Spinal cord (tissue), 10 donors: ENCODE data around the gene GDF10. TPM values are rescaled to one million over a fixed set of nuclear protein-coding genes. Genes with fewer than 3 reads are reported as not detected.

Experiments
- DNase-seq, 6 donors: peaks; one replicate each; pipeline versions ENCODE4 v3.0.0 to v3.0.0-alpha.2; 2013 to 2015; ENCODE audit warnings: low spot score in 6 of 6, low read depth in 4 of 6
- H3K27ac ChIP-seq: one replicate; pipeline ENCODE4 v1.5.1; 2013; ENCODE audit warnings: low read depth, low read length, control low read depth
- H3K27me3 ChIP-seq: one replicate; pipeline ENCODE4 v1.6.1; 2013; ENCODE audit warnings: low read length; ENCODE audit not compliant: control insufficient read depth, insufficient read depth
- H3K36me3 ChIP-seq: one replicate; pipeline ENCODE4 v1.6.1; 2013; ENCODE audit warnings: low read length; ENCODE audit not compliant: control insufficient read depth, insufficient read depth
- H3K4me1 ChIP-seq: one replicate; pipeline ENCODE4 v1.6.1; 2013; ENCODE audit warnings: low read length; ENCODE audit not compliant: control insufficient read depth, insufficient read depth
- H3K4me3 ChIP-seq: one replicate; pipeline ENCODE4 v1.5.1; 2013; ENCODE audit warnings: low read depth, low read length, control low read depth
- H3K9me3 ChIP-seq: one replicate; pipeline ENCODE4 v1.6.1; 2013; ENCODE audit warnings: low read length; ENCODE audit not compliant: control insufficient read depth, insufficient read depth
- WGBS: methylation state at CpG from one replicate; pipeline ENCODE4 v1.1.5; 2013; ENCODE audit warnings: missing lambda C conversion rate; ENCODE audit not compliant: insufficient coverage; 5-methylcytosine and 5-hydroxymethylcytosine counted together
- polyA plus RNA-seq, 2 donors: library from polyadenylated mRNA; unstranded; fragments of 120-200 nt; gene quantifications; one replicate each; pipeline ENCODE4 v1.2.1, GENCODE V29; 2013; ENCODE audit not compliant: insufficient read length in 2 of 2
- total RNA-seq, 2 donors: library from RNA; depleted of rRNA in 1 of 2; stranded (reverse); fragments of 120-200 nt in 1 of 2; fragments of >200 nt in 1 of 2; gene quantifications; one replicate each; pipeline versions ENCODE4 v1.2.3 to v1.2.4, GENCODE V29; 2013 to 2014
- donor health status: healthy.

GDF10 gene
- total and polyA plus RNA-seq, 4 donors: 6.4 to 11.2 (median 7.0) TPM

DNA sequence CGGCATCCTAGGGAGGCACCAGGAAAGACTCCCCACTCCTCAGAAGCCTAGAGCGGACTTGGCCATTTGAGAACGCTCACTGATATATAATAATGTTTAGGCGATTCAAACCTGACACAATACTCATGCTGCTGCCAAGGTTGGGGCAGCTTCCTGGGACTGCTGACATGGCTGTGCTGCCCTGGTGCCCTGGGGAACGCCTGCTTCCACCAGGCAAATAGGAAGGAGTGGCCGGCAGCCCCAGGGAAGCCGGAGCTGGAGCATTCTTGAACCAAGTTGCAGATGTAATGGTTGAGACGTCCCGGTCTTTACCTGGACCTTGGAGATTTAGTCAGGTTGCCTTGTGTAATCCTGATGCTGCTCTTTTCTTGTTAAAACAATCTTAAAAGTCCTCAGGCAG, 8.8 kb downstream of the GDF10 start:
- WGBS: 62% methylated on average over 2 of the region's 9 CpGs

DNA sequence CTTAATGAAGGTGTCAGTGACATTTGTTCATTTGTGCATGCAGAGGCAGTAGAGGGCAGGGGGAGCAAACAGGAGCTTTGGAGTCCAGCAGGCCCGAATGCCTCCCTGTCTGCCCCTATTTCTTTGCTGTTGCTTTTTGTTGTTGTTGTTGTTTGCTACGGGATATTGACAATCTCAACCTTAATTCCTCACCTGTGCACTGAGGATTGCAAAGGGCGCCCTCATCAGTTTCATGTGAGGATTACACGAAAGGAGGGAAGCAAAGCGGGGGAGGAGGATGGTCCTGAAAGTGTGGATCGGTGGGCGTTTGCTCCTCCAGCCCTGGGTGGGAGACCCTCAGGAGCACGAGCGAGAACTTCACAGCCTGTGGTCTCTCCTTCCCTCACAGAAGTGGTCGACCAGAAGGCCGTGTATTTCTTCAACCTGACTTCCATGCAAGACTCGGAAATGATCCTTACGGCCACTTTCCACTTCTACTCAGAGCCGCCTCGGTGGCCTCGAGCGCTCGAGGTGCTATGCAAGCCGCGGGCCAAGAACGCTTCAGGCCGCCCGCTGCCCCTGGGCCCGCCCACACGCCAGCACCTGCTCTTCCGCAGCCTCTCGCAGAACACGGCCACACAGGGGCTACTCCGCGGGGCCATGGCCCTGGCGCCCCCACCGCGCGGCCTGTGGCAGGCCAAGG, 9.6 kb downstream of the GDF10 start:
- no peaks in the 10 kb centered on the region for H3K9me3 ChIP-seq
- no peaks in the 10 kb centered on the region for H3K27me3 ChIP-seq
- DNase-seq: no peak
- H3K36me3 ChIP-seq: peaks cover 15% of the 10 kb centered on the region
- no peak overlapping the region for H3K27ac ChIP-seq
- H3K4me1 ChIP-seq: peaks cover 20% of the 10 kb centered on the region
- H3K4me3 ChIP-seq: no peak overlapping the region
- WGBS: 94% methylated on average over 31 of the region's 34 CpGs

More for the DNA sequence above, 8.8 kb downstream of the GDF10 start:
- no peak overlapping the region for H3K27ac ChIP-seq
- H3K4me3 ChIP-seq: no peak overlapping the region
- H3K36me3 ChIP-seq: peaks cover 12% of the 10 kb centered on the region
- peaks cover 3% of the 10 kb centered on the region for H3K27me3 ChIP-seq
- peaks cover 20% of the 10 kb centered on the region for H3K4me1 ChIP-seq
- no peak for DNase-seq
- no peaks in the 10 kb centered on the region for H3K9me3 ChIP-seq

DNA sequence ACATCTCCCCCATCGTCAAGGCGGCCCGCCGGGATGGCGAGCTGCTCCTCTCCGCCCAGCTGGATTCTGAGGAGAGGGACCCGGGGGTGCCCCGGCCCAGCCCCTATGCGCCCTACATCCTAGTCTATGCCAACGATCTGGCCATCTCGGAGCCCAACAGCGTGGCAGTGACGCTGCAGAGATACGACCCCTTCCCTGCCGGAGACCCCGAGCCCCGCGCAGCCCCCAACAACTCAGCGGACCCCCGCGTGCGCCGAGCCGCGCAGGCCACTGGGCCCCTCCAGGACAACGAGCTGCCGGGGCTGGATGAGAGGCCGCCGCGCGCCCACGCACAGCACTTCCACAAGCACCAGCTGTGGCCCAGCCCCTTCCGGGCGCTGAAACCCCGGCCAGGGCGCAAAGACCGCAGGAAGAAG, 10.1 kb downstream of the GDF10 start:
- no peaks in the 10 kb centered on the region for H3K27me3 ChIP-seq
- H3K9me3 ChIP-seq: no peaks in the 10 kb centered on the region
- no peak overlapping the region for H3K27ac ChIP-seq
- DNase-seq: no peak
- H3K36me3 ChIP-seq: peaks cover 17% of the 10 kb centered on the region
- peaks cover 20% of the 10 kb centered on the region for H3K4me1 ChIP-seq
- 96% methylated on average over 35 of the region's 37 CpGs for WGBS
- H3K4me3 ChIP-seq: no peak overlapping the region

DNA sequence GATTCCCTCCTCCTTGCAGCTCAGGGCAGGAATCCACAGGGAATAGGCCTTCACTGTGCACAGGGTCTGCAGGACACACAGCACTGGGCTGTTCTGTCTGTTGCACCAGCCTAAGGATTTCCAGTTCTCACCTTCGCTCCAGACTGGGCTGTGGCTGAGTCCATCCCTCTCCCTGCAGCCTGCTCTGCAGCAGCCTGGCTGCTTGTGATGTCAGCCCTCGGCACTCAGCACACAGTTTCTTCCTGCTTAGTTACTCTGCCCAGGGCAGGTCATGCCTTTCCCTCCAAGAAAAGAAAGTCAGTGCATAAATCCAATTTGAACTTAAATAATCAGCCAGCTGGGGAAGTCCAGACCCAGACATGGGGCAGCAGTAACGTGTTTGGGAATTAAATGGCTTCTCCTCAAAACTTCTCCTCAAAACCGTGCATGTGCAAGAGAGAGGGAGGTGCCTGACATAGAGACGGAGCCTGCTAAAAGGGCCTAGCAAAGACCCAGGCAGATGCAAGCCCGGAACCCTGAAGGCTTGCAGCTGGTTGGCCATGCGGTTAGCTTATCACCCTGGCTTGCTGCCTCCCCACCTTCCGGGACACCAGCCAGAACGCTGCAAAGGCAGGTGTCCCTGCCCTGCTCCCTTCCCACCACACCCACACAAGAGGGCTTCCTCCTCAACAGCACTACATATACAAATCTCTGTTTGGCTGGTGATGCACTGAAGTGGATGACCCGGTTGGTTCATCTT, 11.4 kb downstream of the GDF10 start:
- no peak overlapping the region for H3K4me3 ChIP-seq
- 70% methylated on average over 9 of the region's 10 CpGs for WGBS
- H3K4me1 ChIP-seq: peaks cover 19% of the 10 kb centered on the region
- no peaks in the 10 kb centered on the region for H3K27me3 ChIP-seq
- DNase-seq: no peak
- H3K9me3 ChIP-seq: no peaks in the 10 kb centered on the region
- H3K36me3 ChIP-seq: peaks cover 17% of the 10 kb centered on the region
- H3K27ac ChIP-seq: no peak overlapping the region

DNA sequence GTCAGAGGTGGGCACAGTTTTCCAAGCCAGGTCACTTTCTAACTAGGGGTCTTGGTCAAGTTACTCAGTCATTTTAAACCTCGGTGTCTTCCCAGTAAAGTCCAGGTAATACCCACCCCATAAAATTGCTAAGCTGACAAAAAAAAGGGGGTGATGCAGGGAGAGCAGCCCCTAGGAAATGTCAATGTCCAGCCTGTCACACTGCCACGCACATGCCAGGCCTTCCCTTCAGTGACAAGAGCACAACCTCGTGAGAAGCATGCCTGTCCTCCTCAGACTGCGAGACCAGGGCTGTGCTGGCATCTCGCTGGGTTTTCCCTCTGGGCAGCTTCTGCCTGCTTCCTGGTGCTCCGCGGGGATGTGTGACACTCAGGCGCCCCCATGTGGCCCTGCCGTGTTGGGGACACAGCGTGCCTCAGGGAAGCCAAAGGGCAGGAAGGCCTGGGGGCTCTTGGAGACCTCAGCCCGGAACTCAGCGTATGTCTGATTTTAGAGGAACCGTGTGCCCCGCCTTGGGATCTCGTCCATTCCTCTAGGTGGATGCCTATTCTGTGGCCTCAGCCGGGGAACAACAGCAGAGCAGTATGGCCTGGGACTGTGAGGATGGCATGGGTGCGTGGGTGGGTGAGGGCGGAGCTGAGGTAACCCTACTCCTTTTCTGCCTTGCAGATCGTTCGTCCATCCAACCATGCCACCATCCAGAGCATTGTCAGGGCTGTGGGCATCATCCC, 12.1 kb downstream of the GDF10 start:
- peaks cover 17% of the 10 kb centered on the region for H3K36me3 ChIP-seq
- no peak overlapping the region for H3K4me3 ChIP-seq
- no peaks in the 10 kb centered on the region for H3K9me3 ChIP-seq
- no peak overlapping the region for H3K27ac ChIP-seq
- WGBS: 18% methylated on average over 15 of the region's 20 CpGs
- peak in 5 of 6 donors; percentile 42 to 88 (median 59) for DNase-seq
- peaks cover 19% of the 10 kb centered on the region for H3K4me1 ChIP-seq
- no peaks in the 10 kb centered on the region for H3K27me3 ChIP-seq

DNA sequence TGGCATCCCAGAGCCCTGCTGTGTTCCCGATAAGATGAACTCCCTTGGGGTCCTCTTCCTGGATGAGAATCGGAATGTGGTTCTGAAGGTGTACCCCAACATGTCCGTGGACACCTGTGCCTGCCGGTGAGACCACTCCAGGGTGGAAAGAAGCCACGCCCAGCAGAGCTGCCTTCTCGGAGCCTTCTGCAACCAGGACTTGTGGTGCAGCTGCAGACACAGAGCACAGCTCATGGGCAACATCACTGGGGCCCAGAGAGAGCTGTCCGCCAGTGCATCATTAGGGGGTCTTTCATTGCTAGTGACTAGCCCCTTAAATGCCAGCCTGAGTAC, 12.6 kb downstream of the GDF10 start:
- peaks cover 19% of the 10 kb centered on the region for H3K4me1 ChIP-seq
- no peaks in the 10 kb centered on the region for H3K9me3 ChIP-seq
- H3K4me3 ChIP-seq: no peak overlapping the region
- peaks cover 17% of the 10 kb centered on the region for H3K36me3 ChIP-seq
- no peak for DNase-seq
- H3K27me3 ChIP-seq: no peaks in the 10 kb centered on the region
- 88% methylated on average over 7 of the region's 7 CpGs for WGBS
- H3K27ac ChIP-seq: no peak overlapping the region

DNA sequence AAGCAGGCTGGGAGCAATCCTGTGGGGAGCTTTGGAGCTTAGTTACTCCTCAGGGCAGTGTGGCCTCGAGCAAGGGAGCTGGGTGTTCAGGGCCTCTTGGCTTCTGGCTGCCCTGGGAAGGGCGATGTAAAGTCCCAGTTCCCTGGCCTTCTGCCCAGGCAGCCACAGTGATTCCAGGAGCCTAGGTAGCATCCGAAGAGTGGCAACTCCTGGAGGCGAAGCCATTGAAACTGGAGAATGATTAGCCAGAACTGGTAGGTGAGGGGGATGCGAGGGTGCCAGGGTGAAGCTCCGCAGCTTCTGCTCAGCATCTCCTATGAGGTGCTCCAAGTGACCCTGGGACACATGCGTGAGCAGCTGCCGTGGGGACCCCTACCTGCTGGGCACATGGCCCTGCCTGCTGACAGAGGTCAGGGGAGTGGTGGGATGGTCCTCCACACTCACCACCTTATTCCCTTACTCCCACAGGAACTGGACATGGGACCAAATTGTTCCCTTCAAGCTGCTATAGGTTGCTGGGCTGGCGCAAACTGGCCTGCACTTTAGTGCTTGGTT, 14.5 kb downstream of the GDF10 start:
- peaks cover 17% of the 10 kb centered on the region for H3K36me3 ChIP-seq

DNA sequence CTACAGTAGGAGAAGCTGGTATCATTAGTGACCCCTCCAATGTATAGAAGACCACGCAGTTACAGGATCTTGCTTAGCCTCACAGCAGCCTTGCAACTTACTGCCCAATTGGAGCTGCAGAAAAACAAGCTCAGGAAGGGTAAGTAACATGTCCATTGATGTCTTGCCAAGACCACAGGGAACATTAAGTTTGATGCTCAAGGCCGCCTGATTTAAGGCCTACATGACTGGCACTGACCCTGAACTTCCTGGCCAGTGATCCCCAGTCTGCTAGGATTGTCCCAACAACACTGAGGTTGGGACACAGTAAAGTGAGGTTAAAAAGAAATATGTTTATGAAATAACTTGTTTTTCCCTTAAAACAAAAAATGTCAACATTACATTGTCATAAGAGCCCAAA, 15.4 kb downstream of the GDF10 start:
- Histone ChIP-seq H3K36me3 (peaks cover 8% of the 10 kb centered on the region), H3K9me3 (no peaks in the 10 kb centered on the region), H3K27me3 (no peaks in the 10 kb centered on the region), H3K4me3 (no peak overlapping the region), H3K27ac (no peak overlapping the region), H3K4me1 (peaks cover 13% of the 10 kb centered on the region)
- WGBS: 73% methylated on average over 1 of the region's 2 CpGs
- DNase-seq: no peak

More for the DNA sequence above, 14.5 kb downstream of the GDF10 start:
- H3K4me3 ChIP-seq: no peak overlapping the region
- H3K9me3 ChIP-seq: no peaks in the 10 kb centered on the region
- whole genome bisulfite sequencing: 81% methylated on average over 7 of the region's 9 CpGs
- no peak overlapping the region for H3K27ac ChIP-seq
- no peak for DNase-seq
- H3K4me1 ChIP-seq: peaks cover 13% of the 10 kb centered on the region
- no peaks in the 10 kb centered on the region for H3K27me3 ChIP-seq

DNA sequence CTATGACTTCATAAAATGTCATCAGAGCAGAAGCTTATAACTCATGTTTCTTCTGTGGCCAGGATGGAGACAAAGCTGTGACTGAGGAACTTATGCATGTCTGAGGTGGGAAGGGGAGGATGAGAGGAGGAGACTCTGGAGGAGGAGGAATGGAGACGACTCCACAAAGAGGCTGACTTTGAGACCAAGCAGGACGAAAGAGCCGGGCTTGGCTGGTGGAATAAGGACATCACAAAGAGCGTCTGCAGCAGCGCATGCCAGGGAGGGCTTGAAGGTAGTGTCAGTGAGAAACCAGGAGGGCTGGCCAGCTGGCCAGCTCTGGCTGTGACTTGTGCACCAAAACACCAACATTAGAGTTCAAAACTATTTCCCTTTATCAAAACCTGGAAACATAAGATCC, 16.1 kb downstream of the GDF10 start:
- no peak for DNase-seq
- Histone ChIP-seq H3K9me3 (no peaks in the 10 kb centered on the region), H3K27me3 (no peaks in the 10 kb centered on the region), H3K4me1 (peaks cover 13% of the 10 kb centered on the region), H3K4me3 (no peak overlapping the region), H3K36me3 (peaks cover 8% of the 10 kb centered on the region), H3K27ac (no peak overlapping the region)
- 81% methylated on average over 5 of the region's 5 CpGs for WGBS
